HG03175 (cell line): ENCODE measurements around the gene PNMA8B.

Experiments used
- ATAC-seq: cut with Tn5 transposase; IDR thresholded peaks from one replicate; pipeline ENCODE4 v1.9.1; 2021; ENCODE audit warnings: mild to moderate bottlenecking, moderate library complexity; ENCODE audit not compliant: unreplicated experiment

Gene PNMA8B

DNA sequence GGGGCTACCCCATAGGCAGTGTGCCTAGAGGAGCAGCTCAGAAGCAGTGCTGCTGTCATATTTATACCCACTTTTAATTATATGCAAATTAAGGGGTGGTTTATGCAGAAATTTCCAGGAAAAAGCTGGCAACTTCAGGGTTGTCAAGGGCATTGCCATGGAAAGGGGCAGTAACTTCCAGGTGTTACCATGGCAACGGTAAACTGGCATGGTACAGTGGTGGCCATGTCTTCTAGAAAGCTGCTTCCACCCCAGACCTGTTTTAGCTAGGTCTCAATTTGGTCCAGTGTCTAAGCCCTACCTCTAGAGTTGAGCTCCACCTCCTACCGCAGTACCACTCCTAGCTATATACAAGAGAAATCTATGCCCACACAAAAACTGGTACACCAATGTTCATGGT lies 35.6 kb downstream of the PNMA8B start:
- no peak for ATAC-seq

- ATAC-seq: no peak
Observed at GRCh38 chr19:46456930-46457329, 38.7 kb downstream of the PNMA8B start.

DNA sequence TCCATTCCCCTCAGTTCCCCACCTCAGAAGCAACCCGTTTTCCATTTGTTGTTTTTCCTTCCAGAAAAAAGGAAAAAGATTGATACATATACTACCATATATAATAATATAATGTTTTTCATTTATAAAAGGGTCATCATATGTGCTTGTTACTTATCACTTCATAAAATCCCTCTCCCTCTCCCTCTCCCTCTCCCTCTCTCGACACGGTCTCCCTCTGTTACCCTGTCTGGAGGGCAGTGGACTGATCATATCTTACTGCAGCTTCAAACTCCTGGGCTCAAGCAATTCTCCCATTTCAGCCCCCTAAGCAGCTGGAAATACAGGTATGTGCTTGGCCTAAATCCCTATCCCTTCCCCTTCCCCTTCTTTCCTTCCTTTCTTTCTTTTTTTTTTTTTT lies 41.4 kb downstream of the PNMA8B start:
- no peak for ATAC-seq

GRCh38 chr19:46453661-46454060 lies 42.0 kb downstream of the PNMA8B start:
- ATAC-seq: no peak

DNA sequence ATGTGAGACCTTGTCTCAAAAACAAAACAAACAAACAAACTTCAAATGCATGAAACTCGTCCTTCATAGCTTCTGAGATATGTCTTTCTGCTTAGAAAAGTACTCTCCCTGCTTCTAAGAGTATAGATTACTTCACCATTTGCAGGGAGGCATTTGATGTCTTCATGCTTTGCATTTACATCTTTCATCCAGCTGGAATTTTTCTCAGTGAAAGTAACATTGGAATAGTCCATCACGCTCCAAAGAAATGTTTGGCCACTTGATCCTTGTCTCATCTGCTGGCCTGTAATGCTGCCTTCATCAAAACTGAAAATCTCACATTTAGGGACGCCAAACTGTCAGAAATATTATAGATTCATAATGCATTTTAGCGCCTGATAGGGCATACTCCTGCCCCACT lies 43.5 kb downstream of the PNMA8B start:
- ATAC-seq: no peak

GRCh38 chr19:46451352-46451751 lies 44.3 kb downstream of the PNMA8B start:
- ATAC-seq: no peak

DNA sequence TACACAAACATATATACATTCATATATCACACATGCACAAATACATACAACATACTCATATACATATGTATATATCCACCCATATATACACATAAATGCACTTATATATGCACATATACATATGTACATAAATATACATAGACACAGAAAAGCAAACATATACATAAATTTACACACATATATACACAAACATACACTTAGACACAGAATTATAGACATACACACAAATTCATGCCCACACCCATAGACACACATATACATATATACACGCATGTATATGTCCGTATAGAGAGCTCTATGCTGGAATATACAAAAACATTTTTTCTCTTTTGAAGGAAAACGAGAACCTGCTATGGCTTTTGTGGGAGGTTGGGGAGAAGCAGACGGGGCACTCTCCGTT lies 44.9 kb downstream of the PNMA8B start:
- ATAC-seq: no peak

DNA sequence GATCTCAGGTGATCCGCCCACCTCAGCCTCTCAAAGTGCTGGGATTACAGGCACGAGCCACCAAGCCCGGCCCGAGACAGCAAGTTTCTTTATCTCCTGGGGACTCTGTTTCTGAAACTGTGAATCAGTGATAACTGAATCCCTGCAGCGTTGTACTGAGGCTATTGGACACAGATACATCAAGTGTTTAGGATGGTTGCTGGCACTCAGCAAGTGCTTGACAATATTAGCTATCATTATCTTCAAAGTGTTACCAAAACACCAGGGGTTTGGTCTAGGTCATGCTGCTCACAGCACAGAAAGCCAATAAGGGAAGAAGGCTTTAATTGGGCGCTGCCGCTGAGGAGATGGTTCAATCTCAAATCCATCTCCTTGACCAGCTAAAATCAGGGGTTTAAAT lies 46.4 kb downstream of the PNMA8B start:
- no peak for ATAC-seq

DNA sequence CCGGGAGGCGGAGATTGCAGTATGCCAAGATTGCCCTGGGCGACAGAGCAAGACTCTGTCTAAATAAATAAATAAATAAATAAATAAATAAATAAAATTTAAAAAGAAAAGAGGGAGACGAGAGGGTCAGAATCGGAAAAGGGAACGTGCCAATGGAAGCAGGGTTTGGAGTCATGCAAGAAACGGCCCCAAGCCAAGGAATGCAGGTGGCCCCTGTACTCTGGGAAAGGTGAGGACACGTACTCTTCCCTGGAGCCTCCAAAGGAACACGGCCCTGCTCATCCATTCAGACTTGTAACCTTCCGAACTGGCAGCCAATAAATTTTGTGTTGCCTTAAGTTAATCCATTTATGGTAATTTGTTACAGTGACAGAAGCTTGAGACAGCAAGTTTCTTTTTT lies 47.1 kb downstream of the PNMA8B start:
- no peak for ATAC-seq

DNA sequence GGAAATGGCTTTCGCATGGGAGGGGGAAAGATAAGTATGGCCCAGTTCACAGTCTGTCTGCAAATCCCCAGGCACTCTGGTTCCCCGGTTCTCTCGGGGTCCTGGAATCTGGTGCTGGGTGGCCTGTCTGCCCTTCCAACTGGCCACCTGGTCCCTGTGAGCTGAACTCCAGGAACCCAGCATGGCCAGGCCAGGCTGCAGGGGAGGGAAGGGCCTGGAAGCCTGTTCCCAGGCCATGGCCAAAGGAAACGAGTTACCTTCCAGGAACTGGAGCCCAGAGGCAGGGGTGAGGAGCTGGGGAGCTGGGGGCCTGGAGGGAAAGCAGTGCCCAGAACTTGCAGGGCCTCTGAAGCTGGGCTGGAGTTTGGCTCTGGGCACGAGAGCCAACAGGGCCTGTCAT lies 47.8 kb downstream of the PNMA8B start:
- no peak for ATAC-seq

DNA sequence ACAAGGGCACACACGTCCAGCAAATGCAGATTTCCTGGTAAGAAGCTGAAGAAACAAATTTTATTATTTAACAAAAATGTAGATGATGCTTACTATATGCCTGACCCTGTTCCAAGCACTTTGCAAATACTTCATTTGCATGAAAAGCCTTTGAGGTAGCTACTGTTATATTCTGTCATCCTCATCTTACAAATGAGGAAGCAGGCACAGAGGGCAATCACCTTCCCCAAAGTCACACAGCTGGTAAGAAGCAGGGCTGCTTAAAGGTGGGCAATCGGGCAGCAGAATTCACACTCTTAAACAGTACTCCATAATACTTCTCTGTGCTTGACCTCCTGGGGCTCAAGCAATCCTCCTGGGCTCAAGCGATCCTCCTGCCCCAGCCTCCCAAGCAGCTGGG lies 48.7 kb downstream of the PNMA8B start:
- ATAC-seq: no peak

DNA sequence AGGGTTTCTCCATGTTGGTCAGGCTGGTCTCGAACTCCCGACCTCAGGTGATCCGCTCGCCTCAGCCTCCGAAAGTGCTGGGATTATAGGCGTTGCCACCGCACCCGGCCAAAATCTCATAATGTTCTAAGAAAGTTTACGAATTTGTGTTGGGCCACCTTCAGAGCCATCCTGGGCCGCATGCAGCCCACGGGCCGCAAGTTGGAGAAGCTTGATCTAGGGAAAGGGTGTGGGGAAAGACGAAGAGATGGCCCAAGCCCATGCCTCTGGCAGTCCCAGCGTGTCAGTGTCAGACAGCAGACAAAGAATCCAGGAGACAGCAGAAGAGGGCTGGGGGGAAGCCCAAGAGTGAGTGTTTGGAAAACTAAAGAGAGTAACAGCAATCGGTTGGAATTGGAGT lies 49.6 kb downstream of the PNMA8B start:
- ATAC-seq: no peak

GRCh38 chr19:46442808-46443450 lies 52.7 kb downstream of the PNMA8B start:
- no peak for ATAC-seq

DNA sequence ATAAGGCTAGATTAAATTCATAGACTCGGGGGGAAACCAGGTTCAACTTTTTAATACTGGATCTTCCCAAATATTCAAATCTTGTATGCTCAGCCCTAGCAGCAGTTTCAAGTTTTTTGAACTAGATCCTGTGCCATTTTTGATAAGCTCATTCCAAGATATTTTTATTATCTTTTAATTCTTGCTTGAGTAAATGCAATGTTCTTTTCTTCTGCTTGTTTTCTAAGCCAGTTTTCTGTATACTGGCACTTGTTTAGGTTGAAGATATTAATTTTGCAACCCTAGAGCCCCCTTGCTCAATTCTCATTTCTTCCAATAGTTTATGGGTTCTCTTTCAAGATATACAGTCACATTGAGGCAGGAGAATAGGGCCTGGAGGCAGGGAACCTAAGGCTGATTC lies 53.8 kb downstream of the PNMA8B start:
- ATAC-seq: no peak
